Osteocyte (in vitro differentiated cells): ENCODE measurements around the gene CNTNAP2. TPM values are rescaled to one million over a fixed set of nuclear protein-coding genes. Genes with fewer than 3 reads are reported as not detected.

Experiments used
- DNase-seq: peaks from one replicate; pipeline ENCODE4 v3.0.0; 2021; ENCODE audit warnings: mixed read lengths; ENCODE audit not compliant: unreplicated experiment; ENCODE audit errors: extremely low spot score
- H3K27ac Mint-ChIP-seq: one replicate; pipeline ENCODE4 v1.8.0; 2021; ENCODE audit warnings: mild to moderate bottlenecking, mixed read lengths; ENCODE audit not compliant: unreplicated experiment
- H3K27me3 Mint-ChIP-seq: one replicate; pipeline ENCODE4 v1.8.0; 2021; ENCODE audit warnings: mixed read lengths; ENCODE audit not compliant: unreplicated experiment
- H3K36me3 Mint-ChIP-seq: one replicate; pipeline ENCODE4 v1.8.0; 2021; ENCODE audit warnings: mixed read lengths; ENCODE audit not compliant: unreplicated experiment
- H3K4me1 Mint-ChIP-seq: one replicate; pipeline ENCODE4 v1.8.0; 2021; ENCODE audit warnings: mixed read lengths; ENCODE audit not compliant: unreplicated experiment
- H3K4me3 Mint-ChIP-seq: one replicate; pipeline ENCODE4 v1.8.0; 2021; ENCODE audit warnings: mild to moderate bottlenecking, moderate library complexity, mixed read lengths; ENCODE audit not compliant: unreplicated experiment
- H3K9me3 Mint-ChIP-seq: one replicate; pipeline ENCODE4 v1.8.0; 2021; ENCODE audit warnings: mixed read lengths; ENCODE audit not compliant: unreplicated experiment
- total RNA-seq: library from RNA; stranded (reverse); gene quantifications from 2 replicates; pipeline ENCODE4 v1.2.1, GENCODE V29; 2021
- TF ChIP-seq, protein P1 (sequence below): fragments of 200-600 bp; sonication (generic); IDR thresholded peaks from 2 replicates; pipeline ENCODE4 v1.5.0; 2021; ENCODE audit warnings: antibody characterized with exemption, mild to moderate bottlenecking, moderate library complexity

Gene CNTNAP2
- total RNA-seq, 1 donor from 2014 or later = 1.4 TPM

DNA sequence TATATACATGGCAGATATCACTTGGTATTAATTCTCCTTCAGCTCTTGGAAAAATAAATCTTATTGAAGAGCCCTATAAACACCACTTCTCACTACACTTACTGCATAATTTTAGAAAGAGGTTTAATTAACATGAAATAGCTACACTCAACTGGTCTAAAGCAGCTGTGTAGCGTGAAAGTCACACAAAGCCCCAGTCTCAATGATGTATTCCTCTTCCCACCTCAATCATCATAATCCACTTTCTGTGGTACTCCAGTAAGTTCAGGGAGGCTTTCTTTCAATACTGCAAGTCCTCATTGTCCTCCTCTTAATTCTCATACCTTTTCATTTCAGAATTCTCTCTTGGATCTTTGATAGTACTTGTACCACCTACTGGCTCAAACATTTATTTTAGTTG lies 688.0 kb downstream of the CNTNAP2 start:
- Mint-ChIP-seq H3K4me1 (no peaks in the 10 kb centered on the region), H3K9me3 (peaks cover 14% of the 10 kb centered on the region), H3K4me3 (no peak overlapping the region)

DNA sequence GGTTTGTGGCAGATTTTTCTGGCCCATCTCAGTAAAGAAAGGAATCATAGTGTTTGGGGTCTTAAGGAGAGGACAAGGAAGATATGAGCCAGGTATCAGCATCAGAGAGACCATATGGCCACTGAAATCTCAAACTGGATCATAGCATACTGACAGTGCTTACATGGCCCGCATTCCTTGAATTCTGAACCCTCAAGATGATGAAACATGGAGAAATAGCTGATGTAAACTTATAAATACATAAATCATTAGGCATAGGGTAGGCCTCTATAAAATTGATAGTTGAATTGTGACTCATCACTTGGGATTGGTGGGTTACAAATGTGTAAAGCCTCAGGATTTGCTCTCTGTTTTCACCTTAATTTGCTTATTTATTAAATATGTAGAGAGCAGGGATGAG lies 688.5 kb downstream of the CNTNAP2 start:
- TF ChIP-seq, protein P1, sequence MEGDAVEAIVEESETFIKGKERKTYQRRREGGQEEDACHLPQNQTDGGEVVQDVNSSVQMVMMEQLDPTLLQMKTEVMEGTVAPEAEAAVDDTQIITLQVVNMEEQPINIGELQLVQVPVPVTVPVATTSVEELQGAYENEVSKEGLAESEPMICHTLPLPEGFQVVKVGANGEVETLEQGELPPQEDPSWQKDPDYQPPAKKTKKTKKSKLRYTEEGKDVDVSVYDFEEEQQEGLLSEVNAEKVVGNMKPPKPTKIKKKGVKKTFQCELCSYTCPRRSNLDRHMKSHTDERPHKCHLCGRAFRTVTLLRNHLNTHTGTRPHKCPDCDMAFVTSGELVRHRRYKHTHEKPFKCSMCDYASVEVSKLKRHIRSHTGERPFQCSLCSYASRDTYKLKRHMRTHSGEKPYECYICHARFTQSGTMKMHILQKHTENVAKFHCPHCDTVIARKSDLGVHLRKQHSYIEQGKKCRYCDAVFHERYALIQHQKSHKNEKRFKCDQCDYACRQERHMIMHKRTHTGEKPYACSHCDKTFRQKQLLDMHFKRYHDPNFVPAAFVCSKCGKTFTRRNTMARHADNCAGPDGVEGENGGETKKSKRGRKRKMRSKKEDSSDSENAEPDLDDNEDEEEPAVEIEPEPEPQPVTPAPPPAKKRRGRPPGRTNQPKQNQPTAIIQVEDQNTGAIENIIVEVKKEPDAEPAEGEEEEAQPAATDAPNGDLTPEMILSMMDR = no peak
- H3K4me3 Mint-ChIP-seq = no peak overlapping the region
- no peaks in the 10 kb centered on the region for H3K27me3 Mint-ChIP-seq

More for the DNA sequence above, 688.0 kb downstream of the CNTNAP2 start:
- H3K27ac Mint-ChIP-seq = no peak overlapping the region
- H3K36me3 Mint-ChIP-seq = no peaks in the 10 kb centered on the region
- TF ChIP-seq, protein P1 = no peak
- H3K27me3 Mint-ChIP-seq = no peaks in the 10 kb centered on the region
- no peak for DNase-seq

DNA sequence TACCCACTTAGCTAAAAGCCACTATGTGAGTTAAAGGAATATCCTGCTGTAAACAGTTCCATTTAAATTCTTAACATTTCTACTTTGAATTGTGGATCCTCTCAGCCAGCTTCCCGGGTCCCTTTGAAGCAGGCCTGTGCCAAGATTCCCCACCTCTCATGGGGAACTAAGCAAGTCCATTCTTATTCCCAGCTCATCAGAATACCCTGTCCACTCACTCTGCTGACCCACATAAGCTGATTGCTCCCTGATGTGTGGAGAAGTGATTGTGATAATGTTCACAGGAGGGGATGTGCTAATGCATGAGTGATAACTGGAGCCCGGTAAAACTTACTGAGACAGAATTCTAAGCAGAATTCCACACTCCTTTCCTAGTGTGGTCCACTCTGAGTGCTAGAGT lies 709.7 kb downstream of the CNTNAP2 start:
- no peak for DNase-seq
- Mint-ChIP-seq H3K27me3 (peaks cover 2% of the 10 kb centered on the region), H3K27ac (no peak overlapping the region), H3K4me3 (no peak overlapping the region), H3K9me3 (no peaks in the 10 kb centered on the region), H3K4me1 (no peaks in the 10 kb centered on the region), H3K36me3 (no peaks in the 10 kb centered on the region)
- TF ChIP-seq, protein P1 = no peak

More for the DNA sequence above, 688.5 kb downstream of the CNTNAP2 start:
- H3K4me1 Mint-ChIP-seq = no peaks in the 10 kb centered on the region
- peaks cover 16% of the 10 kb centered on the region for H3K9me3 Mint-ChIP-seq
- H3K27ac Mint-ChIP-seq = no peak overlapping the region
- H3K36me3 Mint-ChIP-seq = no peaks in the 10 kb centered on the region
- DNase-seq = no peak

DNA sequence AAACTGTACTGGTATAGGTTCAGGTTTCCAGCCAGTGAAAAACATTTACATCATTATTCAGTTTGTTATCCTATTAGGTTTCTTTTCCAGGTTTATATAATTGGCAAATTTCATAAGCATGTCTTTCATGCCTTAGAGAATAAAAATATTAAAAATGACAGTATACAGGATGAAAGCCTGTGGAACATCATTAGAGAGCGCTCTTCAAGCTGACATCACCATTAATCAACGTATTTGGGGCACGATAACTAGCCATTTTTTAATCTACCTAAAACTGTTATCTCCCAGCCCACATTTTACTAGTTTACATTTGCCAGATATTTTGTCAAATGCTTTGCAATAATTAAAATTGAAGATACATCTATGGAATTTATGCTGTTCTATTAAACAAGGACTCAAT lies 714.1 kb downstream of the CNTNAP2 start:
- no peak overlapping the region for H3K27ac Mint-ChIP-seq
- no peaks in the 10 kb centered on the region for H3K9me3 Mint-ChIP-seq
- H3K27me3 Mint-ChIP-seq = peaks cover 2% of the 10 kb centered on the region
- TF ChIP-seq, protein P1 = no peak
- no peak overlapping the region for H3K4me3 Mint-ChIP-seq
- no peaks in the 10 kb centered on the region for H3K36me3 Mint-ChIP-seq
- no peak for DNase-seq
- no peaks in the 10 kb centered on the region for H3K4me1 Mint-ChIP-seq

DNA sequence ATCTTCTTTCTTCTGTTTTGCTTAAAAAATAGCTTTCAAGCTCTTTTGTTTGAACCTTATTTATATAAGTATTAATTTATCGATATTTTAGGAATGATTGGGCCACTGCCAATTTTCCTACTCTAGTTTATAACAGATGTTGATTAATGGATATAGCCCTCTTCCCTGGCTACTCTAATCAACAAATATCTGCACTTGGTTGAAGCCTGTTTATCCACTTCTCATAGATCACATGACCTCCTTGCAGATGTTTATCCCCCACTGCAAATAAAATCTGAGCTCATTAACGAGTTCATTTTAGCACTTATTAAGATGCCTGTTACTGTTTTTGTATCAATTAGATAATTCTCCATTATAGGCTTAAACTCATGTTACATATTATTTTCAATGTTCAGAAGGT lies 715.3 kb downstream of the CNTNAP2 start:
- Mint-ChIP-seq H3K4me1 (no peaks in the 10 kb centered on the region), H3K9me3 (peaks cover 2% of the 10 kb centered on the region), H3K36me3 (no peaks in the 10 kb centered on the region), H3K27ac (no peak overlapping the region), H3K27me3 (peaks cover 2% of the 10 kb centered on the region), H3K4me3 (no peak overlapping the region)
- TF ChIP-seq, protein P1 = no peak
- DNase-seq = no peak
